ENCODE results near the gene RNFT1. TPM values are rescaled to one million over a fixed set of nuclear protein-coding genes. Genes with fewer than 3 reads are reported as not detected.
"Not testable (repeated sequence)": the region's sequence is repeated elsewhere in the genome, so short reads cannot be mapped to it uniquely, and the experiment has no call there.

Gene RNFT1
- total and polyA plus RNA-seq, 2 donors (not counting 3 experiments of a cell fraction or from before 2014, with no cell fraction given): 10.7 to 16.2 TPM

DNA sequence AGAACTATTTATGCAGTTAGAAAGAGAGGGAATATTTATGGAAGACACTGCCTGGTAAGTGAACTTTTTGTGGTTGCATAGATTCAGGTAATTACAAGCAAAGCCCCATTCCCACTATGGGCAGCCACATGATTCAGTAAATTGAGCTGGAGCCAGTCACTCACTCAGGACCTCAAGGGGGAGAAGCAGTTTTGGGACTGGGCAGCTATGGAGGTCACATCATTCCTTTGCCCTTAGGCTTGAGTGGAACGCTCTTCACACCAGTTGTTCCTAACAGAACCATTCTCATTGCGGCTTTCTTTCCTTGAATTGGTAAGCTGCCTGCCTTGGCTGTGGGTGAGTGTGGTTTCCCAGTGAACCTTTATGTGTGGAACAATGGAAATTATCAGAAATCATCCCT is 34.4 kb downstream of the RNFT1 start:
- CTCF ChIA-PET; dilution Hi-C loops (cut with MboI; ENCODE audit: extremely low pct_ligation_motif_present, low sequenced_read_pairs): not testable (repeated sequence)

GRCh38 chr17:59920637-59921036 is 43.9 kb downstream of the RNFT1 start:
- H4K20me1 ChIP-seq (replicated peaks; ENCODE audit: control insufficient read depth, extremely low read depth, insufficient read depth, low read length); H3K9me3 ChIP-seq (replicated peaks; ENCODE audit: control insufficient read depth, insufficient read depth, low read length); intact Hi-C loops (cut with micrococcal nuclease); H3K9ac ChIP-seq (replicated peaks; ENCODE audit: extremely low read depth, insufficient read depth, low read length); H3K4me3 ChIP-seq (replicated peaks in 1 of 3; ENCODE audit: insufficient read depth in 1 of 3, low read depth in 1 of 3, low read length in 3 of 3); H2AFZ ChIP-seq (ENCODE audit: low read depth, low read length); H3K4me1 ChIP-seq (ENCODE audit: control insufficient read depth, extremely low read depth, insufficient read depth, low read length); H3K4me2 ChIP-seq (ENCODE audit: insufficient read depth, low read length); dilution Hi-C loops (cut with MboI; ENCODE audit: extremely low pct_ligation_motif_present, low sequenced_read_pairs); POLR2A ChIA-PET; H3K36me3 ChIP-seq (ENCODE audit: control insufficient read depth in 2 of 2, extremely low read depth in 1 of 2, insufficient read depth in 2 of 2, low read length in 2 of 2); H3K27me3 ChIP-seq (ENCODE audit: control insufficient read depth in 2 of 2, insufficient read depth in 2 of 2, low read length in 2 of 2); H3K27ac ChIP-seq (ENCODE audit: insufficient read depth, low read depth, low read length); H3K79me2 ChIP-seq (ENCODE audit: control insufficient read depth, insufficient read depth, low read length); FAIRE-seq; BruUV-seq (replicated peaks); DNase-seq (ENCODE audit: low read depth, low spot score); H3K9me1 ChIP-seq (replicated peaks; ENCODE audit: control insufficient read depth, extremely low read depth, insufficient read depth, low read length): not testable (repeated sequence)
- CTCF ChIA-PET: interaction anchor here (1.0 kb wide), 1 partner anchor 116 kb away, joined by 3 read pairs; no protein-coding TSS in a partner anchor

More for the DNA sequence above, 34.4 kb downstream of the RNFT1 start:
- FAIRE-seq; H3K9me3 ChIP-seq (replicated peaks; ENCODE audit: control insufficient read depth, insufficient read depth, low read length); POLR2A ChIA-PET; H3K36me3 ChIP-seq (ENCODE audit: control insufficient read depth in 2 of 2, extremely low read depth in 1 of 2, insufficient read depth in 2 of 2, low read length in 2 of 2); H4K20me1 ChIP-seq (replicated peaks; ENCODE audit: control insufficient read depth, extremely low read depth, insufficient read depth, low read length); intact Hi-C loops (cut with micrococcal nuclease); H3K4me1 ChIP-seq (ENCODE audit: control insufficient read depth, extremely low read depth, insufficient read depth, low read length); H3K27me3 ChIP-seq (ENCODE audit: control insufficient read depth in 2 of 2, insufficient read depth in 2 of 2, low read length in 2 of 2); DNase-seq (ENCODE audit: low read depth, low spot score); H3K4me2 ChIP-seq (ENCODE audit: insufficient read depth, low read length); H3K4me3 ChIP-seq (replicated peaks in 1 of 3; ENCODE audit: insufficient read depth in 1 of 3, low read depth in 1 of 3, low read length in 3 of 3); BruUV-seq (replicated peaks); H2AFZ ChIP-seq (ENCODE audit: low read depth, low read length); H3K9ac ChIP-seq (replicated peaks; ENCODE audit: extremely low read depth, insufficient read depth, low read length); H3K9me1 ChIP-seq (replicated peaks; ENCODE audit: control insufficient read depth, extremely low read depth, insufficient read depth, low read length); H3K79me2 ChIP-seq (ENCODE audit: control insufficient read depth, insufficient read depth, low read length); H3K27ac ChIP-seq (ENCODE audit: insufficient read depth, low read depth, low read length): not testable (repeated sequence)

- DNase-seq (ENCODE audit: low read depth, low spot score) (no peak), FAIRE-seq (no peak)
- H2AFZ ChIP-seq (ENCODE audit: low read depth, low read length): no peak overlapping the region
- no peak overlapping the region for H3K9ac ChIP-seq (replicated peaks; ENCODE audit: extremely low read depth, insufficient read depth, low read length)
- TF ChIP-seq MYC (IDR thresholded peaks at IDR 0.05; ENCODE audit: low read depth, low read length): no peak
- TF ChIP-seq, protein P1, sequence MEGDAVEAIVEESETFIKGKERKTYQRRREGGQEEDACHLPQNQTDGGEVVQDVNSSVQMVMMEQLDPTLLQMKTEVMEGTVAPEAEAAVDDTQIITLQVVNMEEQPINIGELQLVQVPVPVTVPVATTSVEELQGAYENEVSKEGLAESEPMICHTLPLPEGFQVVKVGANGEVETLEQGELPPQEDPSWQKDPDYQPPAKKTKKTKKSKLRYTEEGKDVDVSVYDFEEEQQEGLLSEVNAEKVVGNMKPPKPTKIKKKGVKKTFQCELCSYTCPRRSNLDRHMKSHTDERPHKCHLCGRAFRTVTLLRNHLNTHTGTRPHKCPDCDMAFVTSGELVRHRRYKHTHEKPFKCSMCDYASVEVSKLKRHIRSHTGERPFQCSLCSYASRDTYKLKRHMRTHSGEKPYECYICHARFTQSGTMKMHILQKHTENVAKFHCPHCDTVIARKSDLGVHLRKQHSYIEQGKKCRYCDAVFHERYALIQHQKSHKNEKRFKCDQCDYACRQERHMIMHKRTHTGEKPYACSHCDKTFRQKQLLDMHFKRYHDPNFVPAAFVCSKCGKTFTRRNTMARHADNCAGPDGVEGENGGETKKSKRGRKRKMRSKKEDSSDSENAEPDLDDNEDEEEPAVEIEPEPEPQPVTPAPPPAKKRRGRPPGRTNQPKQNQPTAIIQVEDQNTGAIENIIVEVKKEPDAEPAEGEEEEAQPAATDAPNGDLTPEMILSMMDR (IDR thresholded peaks at IDR 0.05; ENCODE audit: extremely low read depth in 1 of 2, insufficient read depth in 1 of 2, low read depth in 1 of 2, low read length in 2 of 2): no peak
- no peak for TF ChIP-seq EZH2 (IDR thresholded peaks at IDR 0.05; ENCODE audit: borderline replicate concordance, low read depth, low read length, severe bottlenecking)
- no peak for TF ChIP-seq FOS (IDR thresholded peaks at IDR 0.05; ENCODE audit: borderline replicate concordance, insufficient read depth, low read length)
- no peak for TF ChIP-seq GATA2 (IDR thresholded peaks at IDR 0.05; ENCODE audit: insufficient read depth, insufficient read length, low read depth, low read length)
- no peak for TF ChIP-seq POLR2A (IDR thresholded peaks at IDR 0.05; ENCODE audit: low read depth, low read length)
- TF ChIP-seq JUN (IDR thresholded peaks at IDR 0.05; ENCODE audit: borderline replicate concordance, insufficient read depth, insufficient read length, low read depth): no peak
- TF ChIP-seq MAX (IDR thresholded peaks at IDR 0.05; ENCODE audit: insufficient read depth, insufficient read length): no peak
- TF ChIP-seq POLR2AphosphoS5 (IDR thresholded peaks at IDR 0.05; ENCODE audit: insufficient read depth, low read depth, low read length): no peak
- H3K4me2 ChIP-seq (ENCODE audit: insufficient read depth, low read length): no peak overlapping the region
- H4K20me1 ChIP-seq (replicated peaks; ENCODE audit: control insufficient read depth, extremely low read depth, insufficient read depth, low read length): no peaks in the 10 kb centered on the region
- H3K4me1 ChIP-seq (ENCODE audit: control insufficient read depth, extremely low read depth, insufficient read depth, low read length): no peaks in the 10 kb centered on the region
- H3K27me3 ChIP-seq (ENCODE audit: control insufficient read depth in 2 of 2, insufficient read depth in 2 of 2, low read length in 2 of 2): no peaks in the 10 kb centered on the region
- CTCF ChIA-PET: interaction anchor here (0.6 to 4.4 kb wide), 2 partner anchors 120 to 263 kb away, joined by 3 to 86 read pairs; no protein-coding TSS in a partner anchor
- H3K36me3 ChIP-seq (ENCODE audit: control insufficient read depth in 2 of 2, extremely low read depth in 1 of 2, insufficient read depth in 2 of 2, low read length in 2 of 2): peaks cover 2 to 5% of the 10 kb centered on the region in 2 experiments
- H3K9me3 ChIP-seq (replicated peaks; ENCODE audit: control insufficient read depth, insufficient read depth, low read length): no peaks in the 10 kb centered on the region
- no peak overlapping the region for H3K27ac ChIP-seq (ENCODE audit: insufficient read depth, low read depth, low read length)
- dilution Hi-C loops (cut with MboI; ENCODE audit: extremely low pct_ligation_motif_present, low sequenced_read_pairs): no loop called here
- intact Hi-C loops (cut with micrococcal nuclease): loop anchor here (10.0 kb wide), 1 partner anchor 118 kb away; no protein-coding TSS in a partner anchor
- BruUV-seq (replicated peaks): no TSS peak
- POLR2A ChIA-PET: no interaction called here
- no peaks in the 10 kb centered on the region for H3K79me2 ChIP-seq (ENCODE audit: control insufficient read depth, insufficient read depth, low read length)
- no peak overlapping the region for H3K4me3 ChIP-seq (replicated peaks in 1 of 3; ENCODE audit: insufficient read depth in 1 of 3, low read depth in 1 of 3, low read length in 3 of 3)
- no peaks in the 10 kb centered on the region for H3K9me1 ChIP-seq (replicated peaks; ENCODE audit: control insufficient read depth, extremely low read depth, insufficient read depth, low read length)
These were observed 48.1 kb downstream of the RNFT1 start for GRCh38 chr17:59916446-59916845.
